Esophagus mucosa (tissue), 1 donor: ENCODE measurements around the gene HAVCR1. TPM values are rescaled to one million over a fixed set of nuclear protein-coding genes. Genes with fewer than 3 reads are reported as not detected.

ENCODE experiments used
- ATAC-seq: fragments of 200-7000 bp; cut with Tn5 transposase; one replicate; pipeline ENCODE4 v1.9.1; 2020
- total RNA-seq: library from RNA; stranded (reverse); gene quantifications from one replicate; pipeline ENCODE4 v1.2.4, GENCODE V29; 2023
- donor health status: DM: yes; HTN: yes; CAD: no.

HAVCR1 gene
- total RNA-seq, 1 donor from 2014 or later: not detected

- no peak for ATAC-seq
Observed at GRCh38 chr5:156984064-156984463, 74.9 kb downstream of the HAVCR1 start.

- no peak for ATAC-seq
Observed at GRCh38 chr5:156981481-156981880, 77.4 kb downstream of the HAVCR1 start.

Other genes with a start within 250 kb of the HAVCR1 start
- gene PPP1R2B, start 208.8 kb downstream of the HAVCR1 start, total RNA-seq: not detected
- gene TIMD4, start 95.9 kb downstream of the HAVCR1 start, total RNA-seq: 0.20 TPM
- gene HAVCR2, start 49.9 kb upstream of the HAVCR1 start, total RNA-seq: 0.88 TPM
- 6.4 TPM for gene MED7, start 83.7 kb upstream of the HAVCR1 start, total RNA-seq
- gene GARIN3, start 107.1 kb upstream of the HAVCR1 start, total RNA-seq: not detected
- 0.40 TPM for gene ITK, start 121.7 kb upstream of the HAVCR1 start, total RNA-seq
- 2.1 TPM for gene CYFIP2, start 207.0 kb upstream of the HAVCR1 start, total RNA-seq